HG02973 (cell line): ENCODE results near the gene LHPP.
"Not testable (repeated sequence)": the region's sequence is repeated elsewhere in the genome, so short reads cannot be mapped to it uniquely, and the experiment has no call there.

Experiments used
- ATAC-seq: cut with Tn5 transposase; IDR thresholded peaks from one replicate; pipeline ENCODE4 v1.9.1; 2021; ENCODE audit warnings: moderate library complexity; ENCODE audit not compliant: unreplicated experiment

LHPP gene

DNA sequence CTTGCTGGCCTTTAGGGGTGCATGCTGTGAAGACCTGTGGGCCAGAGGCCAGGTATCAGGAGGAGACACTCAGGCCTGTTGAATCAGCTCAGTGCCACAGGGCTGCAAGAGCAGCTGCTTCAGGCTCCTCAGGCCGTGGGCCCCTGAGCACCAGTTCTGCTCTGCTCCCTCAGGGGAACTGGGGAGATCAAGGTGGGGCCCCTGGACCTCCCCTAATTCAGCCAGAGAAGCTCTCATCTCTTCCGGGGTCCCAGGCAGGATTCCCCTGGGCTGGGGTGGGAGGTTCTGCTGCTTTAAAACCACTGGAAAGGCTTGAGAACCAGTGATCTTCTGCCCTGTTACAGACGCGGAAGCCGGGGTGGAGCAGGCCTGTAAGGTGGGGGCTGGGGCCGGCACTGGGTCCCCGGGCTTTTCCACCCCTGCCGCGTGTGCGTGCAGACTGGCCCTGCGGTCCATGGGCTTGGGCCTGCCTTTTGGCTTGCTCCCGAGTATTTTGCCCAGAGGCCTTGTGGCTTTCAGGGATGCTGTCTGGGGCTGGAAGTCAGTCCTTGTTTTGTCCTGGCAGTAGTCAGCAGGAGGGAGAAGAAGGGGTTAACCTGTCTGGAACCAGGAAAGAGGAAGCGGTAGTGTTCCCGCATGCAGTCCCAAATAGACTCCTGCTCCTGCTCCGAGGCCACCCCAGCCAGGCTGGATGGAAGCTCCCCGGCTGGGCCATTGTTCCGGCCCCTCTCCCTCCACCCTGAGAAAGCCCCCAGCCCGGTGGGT is 74.3 kb downstream of the LHPP start:
- ATAC-seq, result peak; percentile 39

DNA sequence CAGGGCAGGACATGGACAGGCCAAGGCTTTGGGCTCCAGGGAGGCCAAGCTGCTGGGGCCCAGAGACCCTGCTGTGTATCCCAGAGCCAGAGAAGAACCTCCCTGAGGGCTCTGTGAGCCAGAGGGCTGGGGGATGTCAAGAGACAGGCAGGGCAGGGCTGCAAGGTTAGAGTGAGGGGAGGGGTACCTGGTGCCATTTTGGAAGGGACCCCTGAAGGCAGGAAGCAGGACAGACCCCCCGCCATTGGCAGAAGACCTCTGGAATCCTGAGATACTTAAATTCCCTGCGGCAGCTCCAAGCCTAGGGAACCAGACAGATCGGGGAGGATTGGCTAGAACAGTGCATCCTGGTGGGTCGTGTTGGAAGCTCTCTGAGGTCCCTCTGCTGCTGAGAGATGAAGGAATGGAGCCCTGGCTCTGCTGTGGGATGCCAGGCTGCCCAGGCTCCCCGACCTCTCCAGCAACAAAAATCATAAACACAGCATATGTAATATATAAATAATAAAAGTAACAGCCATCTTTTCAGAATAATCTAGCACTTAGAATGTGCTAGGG is 75.0 kb downstream of the LHPP start:
- no peak for ATAC-seq

DNA sequence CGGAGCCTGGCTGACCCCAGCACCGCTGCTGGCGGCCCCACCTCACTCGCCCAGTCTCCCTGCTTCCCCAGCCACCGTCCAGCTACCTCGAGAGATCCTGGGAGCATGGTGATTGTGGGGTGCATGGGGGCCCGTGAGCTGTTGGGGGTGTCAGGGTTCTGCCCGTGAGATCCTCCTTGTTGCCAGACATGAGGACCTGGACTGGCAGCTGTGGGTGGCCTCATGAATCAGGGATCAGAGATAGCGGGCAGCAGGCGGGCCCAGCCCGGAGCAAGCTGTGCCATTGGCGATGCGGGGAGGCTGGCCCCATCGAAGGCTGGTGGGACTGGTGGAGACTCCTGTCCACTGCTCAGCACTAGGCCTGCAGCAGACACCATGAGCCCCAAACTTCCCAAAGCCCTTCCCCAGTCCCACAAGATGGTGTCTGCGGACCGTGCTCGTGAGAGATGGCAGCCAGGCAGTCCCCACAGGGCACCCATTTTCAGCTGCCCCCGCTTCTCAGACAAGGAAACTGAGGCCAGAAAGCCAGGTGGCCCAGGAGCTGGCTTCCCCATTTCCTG is 75.6 kb downstream of the LHPP start:
- no peak for ATAC-seq

DNA sequence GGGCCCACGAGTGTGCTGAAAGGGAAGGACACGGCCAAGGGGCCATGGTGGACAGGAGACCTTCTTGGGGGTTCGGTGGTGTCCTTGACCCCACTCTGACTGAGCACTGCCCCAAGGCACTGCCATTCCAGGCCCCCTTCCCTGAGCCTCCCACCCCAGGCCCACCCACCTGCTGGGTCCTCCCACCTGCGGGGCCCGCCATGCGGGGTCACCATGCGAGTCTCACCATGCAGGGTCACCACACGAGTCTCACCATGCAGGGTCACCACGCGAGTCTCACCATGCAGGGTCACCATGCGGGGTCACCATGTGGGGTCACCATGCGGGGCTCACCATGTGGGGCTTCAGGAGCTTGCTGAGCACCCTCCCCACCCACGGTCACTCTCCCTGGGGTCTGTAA is 76.3 kb downstream of the LHPP start:
- no peak for ATAC-seq

DNA sequence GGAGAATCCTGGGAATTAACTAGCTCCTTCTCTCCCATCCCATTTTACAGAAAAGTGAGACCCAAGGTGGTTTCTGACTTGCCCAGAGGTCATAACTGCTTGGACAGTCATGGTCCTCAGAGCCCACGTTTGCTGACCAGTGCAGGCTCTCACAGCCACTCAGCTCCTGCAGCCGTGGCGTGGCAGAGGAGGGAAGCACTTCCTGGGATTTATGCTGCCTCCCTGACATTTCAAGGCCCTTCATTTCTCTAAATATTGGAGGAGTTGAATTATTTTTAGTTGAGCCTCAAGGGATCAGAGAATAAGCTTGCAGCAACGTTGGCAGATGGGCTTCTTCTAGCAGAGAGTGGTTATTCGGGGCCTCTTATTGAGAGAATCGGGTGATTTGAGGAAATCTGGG is 77.1 kb downstream of the LHPP start:
- no peak for ATAC-seq

DNA sequence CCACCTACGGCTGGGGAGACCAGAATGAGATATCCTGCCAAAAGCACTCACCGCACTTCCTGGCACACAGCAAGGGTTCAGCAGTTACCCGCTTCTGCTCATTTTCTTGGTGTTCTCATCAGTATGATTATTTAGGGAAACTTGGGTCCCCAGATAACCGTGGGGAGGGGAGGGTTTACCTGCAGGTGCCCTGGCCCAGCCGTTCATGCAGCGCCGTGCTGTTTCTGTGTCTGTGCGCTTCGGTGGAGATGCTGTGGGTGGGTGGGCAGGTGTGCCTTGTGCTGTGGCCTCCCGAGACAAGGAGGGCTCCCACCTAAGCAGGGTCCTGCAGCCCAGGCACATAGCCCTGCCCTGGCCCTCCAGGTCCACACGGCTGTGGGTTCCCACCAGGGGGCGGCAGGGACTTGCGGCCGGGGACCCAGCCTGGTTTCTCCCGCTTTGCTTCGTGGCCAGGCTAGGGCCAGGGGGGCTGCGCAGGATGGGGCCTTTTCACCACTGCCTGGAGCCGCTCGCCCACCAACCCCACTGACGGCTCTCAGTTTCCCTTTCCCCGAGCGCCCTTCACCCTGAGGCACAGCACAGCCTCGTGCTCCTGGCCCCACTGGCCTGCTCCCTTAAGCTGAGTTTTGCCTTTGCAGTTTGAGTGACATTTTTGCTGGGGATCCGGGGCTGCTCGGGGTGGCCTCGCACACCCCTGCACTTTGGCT is 78.5 kb downstream of the LHPP start:
- peak; percentile 38 for ATAC-seq

DNA sequence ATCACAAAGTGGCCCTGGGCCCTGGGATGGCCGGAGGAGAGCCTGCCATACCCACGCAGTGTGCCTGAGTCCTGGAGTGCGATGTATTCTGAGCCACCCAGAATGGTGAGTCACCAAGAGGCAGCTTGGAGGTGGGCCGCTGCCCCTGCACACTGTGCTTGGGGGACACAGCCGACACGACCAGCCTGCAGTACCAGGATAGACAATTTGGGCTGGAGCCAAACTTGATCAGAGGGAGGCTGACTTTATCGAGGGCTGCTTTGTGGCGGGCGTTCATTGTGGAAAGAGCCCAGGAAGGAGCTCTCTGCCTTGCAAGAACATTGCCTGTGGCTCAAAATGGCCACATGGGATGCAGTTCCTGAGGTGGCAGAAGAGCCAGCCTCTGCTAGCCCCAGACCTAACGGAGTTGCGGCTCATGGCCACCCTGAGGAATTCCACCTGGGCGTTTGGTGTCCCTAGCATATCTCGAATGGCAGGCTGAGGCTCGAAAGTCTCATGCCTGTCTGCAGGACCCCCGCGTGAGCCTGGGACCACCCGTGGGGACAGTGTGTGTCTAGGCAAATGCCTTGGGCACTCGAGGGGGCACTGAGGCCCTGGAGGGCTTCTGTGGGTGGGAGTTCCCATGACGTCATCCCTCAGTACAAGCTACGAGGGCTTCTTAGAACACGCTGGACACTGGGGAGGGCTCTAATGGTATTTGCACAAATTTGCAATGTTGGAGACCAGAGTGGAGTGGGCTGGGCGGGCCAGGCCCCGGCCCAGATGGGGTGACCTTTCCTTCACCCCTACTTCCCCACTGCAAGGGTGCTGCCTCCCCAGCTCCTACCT is 79.7 kb downstream of the LHPP start:
- ATAC-seq, result no peak

DNA sequence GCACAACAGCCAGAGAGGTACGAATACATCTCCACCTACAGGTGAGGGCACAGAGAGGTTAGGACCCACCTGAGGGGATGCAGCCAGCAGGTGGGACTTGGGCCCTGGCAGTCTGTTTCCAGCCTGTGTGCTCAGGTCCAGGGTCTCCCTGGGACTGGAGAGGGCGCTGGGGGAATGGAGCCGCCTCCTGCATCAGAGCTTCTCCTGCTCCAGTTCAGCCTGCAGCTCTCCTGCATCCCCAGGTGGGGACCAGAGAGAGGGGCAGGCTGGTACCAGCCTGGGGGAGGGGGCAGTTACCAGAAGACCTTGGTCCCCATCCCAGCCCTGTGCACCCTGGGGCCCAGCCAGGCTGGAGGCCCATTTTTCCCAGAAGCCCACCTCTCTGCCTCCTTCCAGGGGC is 80.7 kb downstream of the LHPP start:
- no peak for ATAC-seq

DNA sequence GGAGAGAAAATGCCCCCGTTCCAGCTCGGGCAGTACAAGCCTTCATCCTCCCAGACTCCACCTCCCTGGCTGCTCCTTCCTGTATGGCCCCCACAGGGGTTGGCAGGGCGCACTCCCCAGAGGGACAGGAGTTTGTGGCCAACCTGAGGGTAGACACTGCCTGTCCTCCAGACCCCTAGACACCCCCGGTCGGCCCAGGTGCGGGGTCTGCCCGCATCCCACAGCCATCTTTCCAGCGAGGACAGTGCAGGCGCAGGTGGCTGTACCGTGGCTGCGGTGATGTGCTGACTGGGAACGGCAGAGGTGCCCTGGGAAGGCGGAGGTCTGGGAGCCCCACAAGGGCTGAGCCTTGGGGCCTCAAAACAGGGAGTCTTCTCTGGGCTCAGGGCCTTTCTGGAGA is 81.5 kb downstream of the LHPP start:
- no peak for ATAC-seq

DNA sequence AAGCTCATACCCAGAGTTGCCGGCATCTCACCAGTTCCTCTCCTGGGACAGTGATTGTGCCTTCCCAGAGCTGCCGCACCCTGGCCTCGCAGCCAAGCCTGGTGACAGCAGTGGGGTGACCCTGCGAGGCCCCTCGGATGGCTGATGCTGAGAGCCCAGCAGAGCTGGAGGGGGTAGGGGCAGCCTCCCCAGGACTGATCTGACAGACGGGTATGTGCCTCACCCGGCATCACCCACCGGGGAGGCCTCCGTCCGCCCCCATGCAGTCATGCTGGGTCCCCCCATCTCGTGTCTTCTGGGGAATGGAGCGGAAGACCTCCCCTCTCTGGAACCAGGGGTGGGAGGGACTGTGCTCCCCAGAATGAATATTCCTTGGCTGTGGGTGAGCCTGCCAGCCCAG is 82.3 kb downstream of the LHPP start:
- no peak for ATAC-seq

DNA sequence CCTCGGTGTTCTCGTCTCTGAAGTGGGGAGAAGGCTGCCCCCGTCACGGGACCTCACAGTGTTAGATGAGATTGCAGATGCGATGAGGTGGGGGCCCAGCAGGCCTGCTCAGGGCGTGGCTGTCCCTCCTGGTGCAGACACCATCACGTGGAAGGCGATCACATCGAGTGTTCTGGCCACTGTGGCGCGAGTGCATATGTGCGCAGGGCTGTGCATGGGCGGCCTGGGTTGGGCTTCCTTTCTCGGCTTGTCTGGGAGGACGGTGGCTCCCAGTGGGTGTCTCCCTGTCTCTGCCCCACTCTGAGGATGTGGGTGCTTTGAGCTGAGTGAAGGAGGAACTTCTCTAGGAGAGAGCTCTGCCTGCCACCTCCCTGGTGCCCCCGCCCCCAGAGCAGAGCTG is 83.1 kb downstream of the LHPP start:
- ATAC-seq, result no peak

DNA sequence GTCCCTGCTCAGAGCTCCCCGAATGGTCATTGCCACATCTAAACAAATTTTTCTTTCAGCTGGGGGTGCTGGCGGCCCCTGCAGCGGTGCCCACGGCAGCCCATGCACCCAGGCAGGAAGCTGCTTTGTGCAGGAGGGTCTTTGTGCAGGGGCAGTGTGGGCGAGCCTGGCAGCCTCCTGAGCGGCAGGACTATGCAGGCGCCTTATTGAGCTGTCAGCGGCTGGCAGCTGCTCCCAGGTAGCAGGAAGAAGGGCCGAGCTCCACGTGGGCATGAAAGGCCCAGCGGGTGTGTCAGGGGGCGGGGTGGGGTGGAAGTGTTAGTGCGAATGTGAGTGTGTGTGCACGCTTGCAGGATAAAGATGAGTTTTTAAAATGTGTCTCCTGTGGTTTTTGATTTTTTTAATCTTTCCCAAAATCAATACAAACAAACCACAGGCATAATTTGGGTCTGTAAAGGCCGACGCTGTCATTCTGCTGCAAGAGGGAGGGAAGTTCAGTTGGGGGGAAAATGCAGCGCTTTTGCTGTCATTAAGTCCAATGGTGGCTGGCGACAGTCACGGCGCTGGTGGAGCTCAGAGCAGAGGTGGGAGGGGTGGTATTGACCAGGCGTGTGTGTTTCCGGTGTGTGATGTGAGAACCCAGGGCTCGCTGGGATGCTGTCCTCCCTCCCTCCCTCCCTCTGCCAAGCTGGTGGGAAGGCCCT is 83.9 kb downstream of the LHPP start:
- no peak for ATAC-seq

DNA sequence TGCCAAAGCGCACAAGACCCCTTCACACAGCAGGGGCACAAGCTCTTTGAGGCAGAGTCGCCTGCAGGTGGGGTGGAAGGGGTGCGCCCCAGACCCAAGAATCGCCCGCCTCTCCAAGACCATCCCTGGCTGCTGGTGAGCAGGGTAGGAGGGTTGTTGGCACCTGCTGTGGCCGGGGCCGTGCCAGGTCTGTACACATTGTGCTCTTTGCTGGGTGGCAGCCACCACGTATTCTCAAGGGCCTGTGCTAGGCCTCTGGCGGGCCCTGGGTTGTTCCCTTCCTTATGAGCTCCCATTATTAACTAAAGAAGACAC is 84.4 kb downstream of the LHPP start:
- ATAC-seq, result no peak

DNA sequence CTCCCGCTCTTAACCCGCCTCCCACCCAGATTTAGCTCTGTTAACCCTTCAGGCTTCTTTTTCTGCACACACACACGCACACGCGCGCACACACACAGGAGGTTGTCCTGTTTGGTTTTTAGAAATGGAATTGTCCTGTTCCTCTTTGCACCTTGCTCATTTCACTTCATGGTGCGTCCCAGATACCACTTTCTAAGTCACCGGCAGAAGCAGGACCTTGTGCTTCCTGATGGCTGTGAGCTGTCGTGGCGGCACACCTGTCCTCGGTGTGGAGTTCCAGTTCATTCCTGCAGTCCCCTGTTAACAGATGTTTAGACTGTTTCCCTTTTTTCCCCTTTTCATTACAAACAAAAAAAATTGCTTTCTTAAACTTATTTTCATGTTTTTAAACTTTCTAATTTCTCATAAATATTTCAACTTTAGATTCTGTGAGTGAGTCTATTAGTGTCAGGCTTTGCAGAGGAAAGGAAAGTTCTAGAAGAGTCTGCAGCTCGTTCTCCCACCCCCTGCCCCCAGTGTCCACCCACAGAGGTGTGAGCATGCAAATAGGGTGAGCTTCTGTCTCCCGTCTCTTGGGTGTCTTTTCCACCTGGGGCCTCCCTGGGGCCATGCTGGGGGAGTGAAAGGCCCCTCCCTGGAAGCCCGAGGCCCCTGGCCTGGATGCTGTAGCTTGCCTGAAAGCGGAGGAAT is 85.5 kb downstream of the LHPP start:
- no peak for ATAC-seq

DNA sequence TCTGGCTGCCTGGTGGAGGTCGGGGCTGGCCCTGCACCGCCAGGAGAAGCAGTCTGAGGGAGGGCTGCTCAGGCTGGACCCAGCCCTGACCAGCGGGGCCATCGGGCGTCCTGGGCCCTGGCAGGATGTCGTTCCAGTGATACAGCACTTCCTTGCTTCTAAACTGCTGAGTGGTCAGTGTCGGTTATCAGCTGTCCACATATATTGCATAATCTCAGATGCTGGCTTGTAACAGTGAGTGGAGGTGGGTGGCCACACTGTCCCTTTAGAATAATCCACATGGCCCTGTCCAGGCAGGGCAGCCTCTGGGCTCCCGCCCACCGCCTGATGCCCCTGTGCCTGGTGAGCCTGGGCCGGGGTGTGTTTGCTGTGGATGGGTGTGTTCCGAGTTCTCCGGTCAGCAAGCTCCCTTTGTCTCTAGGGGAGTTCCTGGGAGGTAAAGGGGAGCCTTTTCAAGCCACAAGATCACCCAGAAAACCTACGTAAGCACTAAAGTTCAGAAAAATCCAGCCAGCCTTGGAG is 86.1 kb downstream of the LHPP start:
- no peak for ATAC-seq

DNA sequence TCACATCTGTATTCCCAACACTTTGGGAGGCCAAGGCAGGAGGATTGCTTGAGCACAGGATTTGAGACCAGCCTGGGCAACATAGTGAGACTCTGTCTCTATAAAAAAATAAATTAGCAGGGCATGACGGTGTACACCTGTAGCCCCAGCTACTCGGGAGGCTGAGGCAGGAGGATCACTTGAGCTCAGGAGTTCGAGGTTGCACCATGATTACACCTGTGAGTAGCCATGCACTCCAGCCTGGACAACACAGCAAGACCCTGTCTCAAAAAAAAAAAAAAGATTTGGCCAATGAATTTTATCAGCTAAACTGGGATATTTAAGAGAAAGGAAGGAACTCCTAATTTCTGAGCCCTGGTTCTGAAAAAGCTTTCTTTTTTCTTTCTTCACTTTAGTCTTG is 87.5 kb downstream of the LHPP start:
- ATAC-seq, result not testable (repeated sequence)

DNA sequence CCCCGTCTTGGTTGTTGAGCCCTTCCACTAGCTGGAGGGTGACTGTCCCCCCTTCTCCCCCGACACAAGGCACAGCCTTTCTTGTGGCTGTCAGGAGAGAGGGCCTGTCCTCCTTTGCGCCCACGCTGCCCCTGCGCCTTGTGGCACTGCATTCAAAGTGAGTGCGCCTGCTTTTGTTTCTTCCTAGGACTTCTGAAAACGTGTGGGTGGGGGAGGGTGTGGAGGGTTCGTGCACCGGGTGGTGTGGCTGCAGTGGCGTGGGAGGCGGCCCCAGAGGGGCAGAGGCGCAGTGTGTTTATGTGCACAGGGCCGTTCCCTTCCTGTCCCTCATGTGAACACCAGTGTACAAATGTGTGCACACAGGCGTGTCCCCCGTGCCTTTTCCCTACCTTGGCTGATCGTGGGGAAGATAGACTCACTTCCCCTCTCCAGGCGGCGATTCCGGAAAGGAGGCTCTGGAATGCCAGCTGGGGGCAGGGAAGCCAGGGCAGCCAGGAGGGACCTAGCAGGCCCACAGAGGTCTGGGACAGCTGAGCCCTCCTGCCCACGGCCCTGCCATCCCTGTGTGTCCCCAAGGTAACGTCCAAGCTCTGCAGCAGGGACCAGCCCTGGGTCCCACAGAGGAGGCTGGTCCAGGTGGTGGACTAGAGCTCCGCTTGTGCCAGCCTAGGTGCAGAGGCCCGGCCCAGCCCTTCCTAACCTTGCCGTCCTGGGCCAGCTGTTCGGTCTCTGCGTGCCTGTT is 88.8 kb downstream of the LHPP start:
- no peak for ATAC-seq

DNA sequence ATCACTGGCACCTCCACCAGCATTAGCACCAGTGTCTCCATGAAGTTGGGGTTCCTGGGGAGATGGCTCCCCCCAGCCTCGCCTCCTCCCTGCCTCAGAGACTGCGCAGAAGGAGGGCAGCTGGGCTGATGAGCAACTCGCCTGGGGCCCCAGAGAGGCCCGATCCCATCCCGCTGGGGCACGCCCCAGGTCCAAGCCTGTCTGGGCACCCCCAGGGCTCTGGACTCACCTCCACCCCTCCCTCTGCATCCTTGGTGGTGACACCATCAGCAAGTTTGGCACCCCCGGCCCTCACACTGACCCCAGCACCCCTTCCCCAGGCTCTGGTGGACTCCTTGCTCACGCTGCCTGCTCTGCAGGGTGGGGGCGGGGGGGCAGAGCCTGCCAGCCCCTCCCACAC is 89.5 kb downstream of the LHPP start:
- no peak for ATAC-seq

DNA sequence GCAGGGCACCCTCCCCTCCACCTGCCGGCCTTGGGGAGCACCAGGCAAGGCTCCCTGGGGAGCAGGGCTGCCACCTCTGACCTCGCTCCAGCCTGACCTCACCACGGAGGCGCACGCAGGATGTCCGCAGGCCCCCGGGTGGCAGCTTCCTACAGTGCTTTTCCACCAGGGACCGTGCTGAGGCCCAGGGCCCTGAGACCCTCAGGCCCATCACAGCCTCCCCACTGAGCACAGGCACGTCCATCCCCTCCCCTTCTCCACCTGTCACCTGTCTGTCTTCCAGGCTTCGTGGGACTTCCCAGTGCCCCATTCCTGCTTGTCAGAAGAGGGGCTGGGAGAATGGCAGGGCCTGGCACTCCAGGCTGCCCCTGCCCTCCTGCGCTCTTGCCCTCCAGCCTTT is 90.1 kb downstream of the LHPP start:
- ATAC-seq, result no peak
